ENCODE measurements around the gene TTC14.
A peak's percentile ranks its signal among the peaks of the same experiment; 100 is the strongest.

The TTC14 gene

DNA sequence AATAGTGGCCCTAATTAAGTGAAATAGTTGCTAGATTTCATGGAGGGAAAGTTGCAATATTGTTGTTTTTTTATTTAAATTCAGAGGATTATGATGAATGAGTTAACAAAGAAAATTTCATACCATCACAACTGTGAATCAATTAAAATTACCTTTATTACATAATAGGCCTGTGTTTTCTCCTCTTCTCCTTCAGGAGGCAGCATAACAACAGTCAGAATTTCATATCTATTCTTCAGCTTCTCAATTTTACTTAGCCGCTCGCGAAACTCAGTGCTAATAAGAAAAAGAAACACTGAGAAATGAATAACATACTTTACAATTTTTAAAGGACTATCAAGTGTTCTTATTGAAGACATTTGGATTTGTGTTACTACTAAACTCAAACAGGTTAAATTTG is 29.4 kb downstream of the TTC14 start:
- DNase-seq = peak; percentile 19

DNA sequence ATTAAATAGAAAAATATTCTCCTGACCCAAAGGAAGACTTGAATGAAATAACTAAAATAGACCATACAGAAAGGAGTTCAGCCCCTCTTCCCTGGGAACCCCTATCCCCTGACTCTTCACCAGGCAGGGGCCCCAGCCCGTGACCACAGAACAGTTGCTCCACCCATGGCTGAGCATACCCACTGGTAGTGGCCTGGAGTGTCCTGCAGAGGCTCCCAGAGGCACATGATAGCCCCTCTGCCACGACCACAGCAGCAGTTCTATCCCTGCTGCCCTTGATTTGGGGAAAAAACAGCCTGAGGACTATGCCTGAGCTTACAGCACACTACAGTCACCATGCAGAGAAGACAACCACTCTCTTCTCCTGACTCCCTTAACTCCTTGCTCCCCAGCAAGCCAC is 31.8 kb downstream of the TTC14 start:
- peak; percentile 30 for DNase-seq

DNA sequence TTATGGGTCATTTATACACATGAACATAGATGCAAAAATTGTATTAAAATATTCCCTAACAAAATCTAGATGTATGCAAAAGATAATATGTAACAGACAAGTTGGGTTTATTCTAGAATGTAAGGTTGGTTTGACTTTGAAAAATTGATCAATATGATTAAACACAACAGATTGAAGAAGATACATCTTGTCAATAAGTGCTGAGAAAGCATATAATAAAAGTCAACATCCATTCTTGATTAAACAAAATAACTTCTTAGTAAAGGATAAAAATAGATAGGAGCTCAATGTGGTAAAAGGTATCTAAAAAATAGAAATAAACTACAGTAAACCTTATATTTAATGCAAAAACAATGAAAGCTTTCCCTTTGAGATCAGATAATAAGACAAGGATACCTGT is 39.0 kb downstream of the TTC14 start:
- no peak for DNase-seq

DNA sequence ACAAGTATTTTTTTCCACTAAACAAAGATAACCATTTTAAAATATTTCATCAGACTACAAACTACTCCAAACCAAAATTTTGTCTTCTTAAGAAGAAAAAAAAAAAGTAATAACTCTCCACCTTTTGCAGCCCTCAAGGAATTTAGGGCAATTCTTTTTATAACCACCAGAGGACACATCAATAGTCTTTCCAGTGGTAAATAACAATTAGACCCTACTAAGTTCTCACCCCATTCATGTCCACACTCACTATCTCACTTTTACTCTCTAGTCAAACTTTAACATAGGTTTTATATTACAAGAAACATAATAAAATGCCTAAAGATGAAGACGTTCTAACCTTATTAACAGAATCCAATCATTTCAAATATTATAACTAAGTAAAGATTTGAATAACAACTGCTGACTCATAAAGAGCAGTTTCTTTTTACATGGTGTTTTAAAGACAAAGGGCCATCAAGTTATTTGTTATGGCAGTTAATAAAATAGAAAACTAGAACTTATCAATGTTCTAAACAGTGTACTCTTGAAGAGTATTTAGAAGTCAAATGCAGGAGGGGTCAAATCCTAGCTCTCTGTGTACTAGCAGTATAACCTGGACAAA is 44.3 kb downstream of the TTC14 start:
- DNase-seq = peak; percentile 2

DNA sequence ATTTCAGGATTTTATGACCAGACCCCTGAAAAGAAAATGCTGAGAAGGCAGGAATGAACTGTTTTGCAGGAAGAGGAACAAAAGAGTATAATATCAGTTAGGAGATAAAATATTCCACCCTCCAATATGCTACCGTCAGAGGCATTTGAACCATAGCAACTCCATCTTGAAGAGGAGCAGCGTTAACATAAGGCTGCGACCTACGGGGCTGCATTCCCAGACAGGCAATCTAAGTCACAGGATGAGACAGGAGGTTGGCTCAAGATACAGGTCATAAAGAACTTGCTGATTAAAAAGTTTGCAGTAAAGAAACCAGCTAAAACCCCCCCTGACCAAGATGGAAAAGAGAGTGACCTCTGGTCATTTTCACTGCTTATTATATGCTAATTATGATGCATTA is 54.4 kb downstream of the TTC14 start:
- no peak for DNase-seq

DNA sequence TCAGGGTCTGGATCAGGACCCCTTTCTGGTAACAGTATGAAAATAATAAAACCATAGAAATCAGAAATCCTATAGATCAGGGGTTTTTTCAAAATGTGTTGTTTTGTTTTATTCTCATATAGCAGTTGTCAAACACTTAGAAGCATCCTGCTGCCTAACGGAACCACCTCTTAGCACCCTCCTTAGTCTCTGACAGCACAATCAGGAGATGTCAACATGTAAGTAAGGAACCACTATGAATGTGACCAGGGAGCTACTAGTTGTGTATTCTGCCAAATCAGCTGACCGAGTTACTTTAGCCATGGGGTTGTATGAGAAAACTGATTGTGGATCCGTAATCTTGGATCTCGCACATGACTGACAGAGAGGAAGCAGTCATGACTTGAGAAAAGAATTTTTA is 55.1 kb downstream of the TTC14 start:
- peak; percentile 16 for DNase-seq

Data from OCI-M1 (cell line).